Keratinocyte (primary cell): ENCODE results near the gene CDH13. TPM values are rescaled to one million over a fixed set of nuclear protein-coding genes. Genes with fewer than 3 reads are reported as not detected.

Source experiments
- DNase-seq: peaks from one replicate; pipeline ENCODE4 v3.0.0-alpha.2; 2011; ENCODE audit warnings: low read depth, missing footprints, low spot score
- FAIRE-seq: peaks from 2 replicates; lab custom pipeline; 2011; peaks lifted over from hg19 to GRCh38; lab: Jason Lieb, UNC
- H2AFZ ChIP-seq: 2 replicates; pipeline ENCODE4 v1.6.0; 2012; ENCODE audit warnings: low read length, control low read depth, inconsistent platforms; ENCODE audit not compliant: control insufficient read depth
- H3K27ac ChIP-seq: 2 replicates; pipeline ENCODE4 v1.5.1; 2011; ENCODE audit warnings: low read length; ENCODE audit not compliant: control insufficient read depth, insufficient read depth
- H3K27me3 ChIP-seq: 3 replicates; pipeline ENCODE4 v1.6.0; 2011; ENCODE audit warnings: low read length; ENCODE audit not compliant: control insufficient read depth, insufficient read depth; ENCODE audit errors: extremely low read depth
- H3K36me3 ChIP-seq, 2 experiments: 2 replicates in 1 of 2; 3 replicates in 1 of 2; pipeline ENCODE4 v1.5.1; 2011; ENCODE audit warnings: low read length in 2 of 2, mild to moderate bottlenecking in 1 of 2; ENCODE audit not compliant: control insufficient read depth in 2 of 2, insufficient read depth in 2 of 2; ENCODE audit errors: extremely low read depth in 1 of 2
- H3K4me1 ChIP-seq: 3 replicates; pipeline ENCODE4 v1.5.1; 2011; ENCODE audit warnings: low read length; ENCODE audit not compliant: control insufficient read depth, insufficient read depth; ENCODE audit errors: extremely low read depth
- H3K4me2 ChIP-seq: 3 replicates; pipeline ENCODE4 v1.6.0; 2011; ENCODE audit warnings: low read depth, low read length; ENCODE audit not compliant: control insufficient read depth, insufficient read depth; ENCODE audit errors: extremely low read depth
- H3K4me3 ChIP-seq, 3 experiments: fragments of 200-600 bp in 1 of 3; sonication (generic) in 1 of 3; 2 replicates in 2 of 3; 3 replicates in 1 of 3; pipeline ENCODE4 v1.5.1; 2011 to 2016; ENCODE audit warnings: low read length in 3 of 3, mild to moderate bottlenecking in 3 of 3, control low read depth in 2 of 3, inconsistent platforms in 1 of 3, low read depth in 1 of 3, mixed read lengths in 1 of 3, mixed run types in 1 of 3, moderate library complexity in 1 of 3; ENCODE audit not compliant: control insufficient read depth in 2 of 3, insufficient read depth in 2 of 3; ENCODE audit errors: extremely low read depth in 1 of 3
- H3K79me2 ChIP-seq: 2 replicates; pipeline ENCODE4 v1.6.0; 2012; ENCODE audit warnings: low read length; ENCODE audit not compliant: control insufficient read depth, insufficient read depth
- H3K9ac ChIP-seq: 3 replicates; pipeline ENCODE4 v1.6.0; 2011; ENCODE audit warnings: low read length; ENCODE audit not compliant: control insufficient read depth, insufficient read depth; ENCODE audit errors: extremely low read depth
- H3K9me1 ChIP-seq: 3 replicates; pipeline ENCODE4 v1.6.0; 2011; ENCODE audit warnings: low read length; ENCODE audit not compliant: control insufficient read depth, insufficient read depth; ENCODE audit errors: extremely low read depth
- H3K9me3 ChIP-seq: 2 replicates; pipeline ENCODE4 v1.5.1; 2012; ENCODE audit warnings: low read depth, low read length; ENCODE audit not compliant: control insufficient read depth
- H4K20me1 ChIP-seq: 3 replicates; pipeline ENCODE4 v1.6.0; 2011; ENCODE audit warnings: low read length; ENCODE audit not compliant: control insufficient read depth, insufficient read depth; ENCODE audit errors: extremely low read depth
- EZH2 ChIP-seq: IDR thresholded peaks from one replicate; pipeline ENCODE4 v1.6.1; 2012; ENCODE audit warnings: inconsistent platforms, mild to moderate bottlenecking, low read length, moderate library complexity
- dilution Hi-C: fragments of 300-500 bp; cut with MboI; formaldehyde crosslinking; loops from one replicate; pipeline ENCODE4 v1.7.0; 2020; ENCODE audit warnings: low sequenced_read_pairs; ENCODE audit not compliant: extremely low pct_ligation_motif_present
- polyA plus RNA-seq, 5 experiments: library from polyadenylated mRNA; depleted of rRNA in 3 of 5; stranded (reverse) in 3 of 5; stranded (forward) in 1 of 5; unstranded in 1 of 5; fragments of >200 nt; gene quantifications; 1 replicate in 1 of 5; 2 replicates in 3 of 5; 3 replicates in 1 of 5; pipeline versions ENCODE4 v1.2.1 to v1.2.3, GENCODE V29; 2011 to 2012; ENCODE audit warnings: missing spikeins in 2 of 5, low read depth in 1 of 5, low replicate concordance in 1 of 5
- TF ChIP-seq, protein P1 (sequence below), 3 experiments: IDR thresholded peaks in 1 of 3; conservative IDR thresholded peaks in 1 of 3; optimal IDR thresholded peaks in 1 of 3; 2 replicates in 2 of 3; 3 replicates in 1 of 3; pipeline versions ENCODE3 to v1.5.1; 2011; ENCODE audit warnings: low read length in 3 of 3, mild to moderate bottlenecking in 3 of 3, moderate library complexity in 2 of 3, control low read depth in 1 of 3, inconsistent platforms in 1 of 3; ENCODE audit not compliant: insufficient read depth in 2 of 3; ENCODE audit errors: extremely low read depth in 1 of 3

CDH13 gene
- polyA plus RNA-seq, 1 donor (not counting 4 experiments of a cell fraction or from before 2014, with no cell fraction given), result 111 TPM

DNA sequence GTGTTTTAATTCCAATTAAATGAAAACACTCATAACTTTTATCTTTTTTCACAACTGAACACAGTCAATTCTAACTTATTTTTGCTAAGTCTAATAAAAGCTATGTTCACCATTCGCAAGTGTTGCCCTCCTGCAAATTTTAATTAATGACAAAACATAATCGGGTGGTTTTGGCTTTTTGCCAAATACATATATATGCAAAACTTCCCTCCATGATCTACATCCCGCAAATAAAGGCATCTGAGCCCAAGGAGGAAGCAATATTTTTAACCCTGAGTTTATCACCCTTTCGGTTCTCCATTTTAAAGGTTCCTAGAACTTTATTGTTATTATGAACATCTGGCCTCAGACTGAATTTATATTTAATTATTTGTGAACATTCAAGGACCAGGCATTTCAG is 507.9 kb downstream of the CDH13 start:
- H4K20me1 ChIP-seq, result no peaks in the 10 kb centered on the region
- FAIRE-seq (no peak), DNase-seq (no peak)
- H3K9ac ChIP-seq, result no peak overlapping the region
- no peak overlapping the region for H3K27ac ChIP-seq
- no peak overlapping the region for H3K4me2 ChIP-seq
- no peaks in the 10 kb centered on the region for H3K79me2 ChIP-seq
- dilution Hi-C loops, result no loop called here
- peaks cover 3 to 4% of the 10 kb centered on the region in 2 experiments for H3K36me3 ChIP-seq
- H3K4me1 ChIP-seq, result no peaks in the 10 kb centered on the region
- TF ChIP-seq, protein P1, sequence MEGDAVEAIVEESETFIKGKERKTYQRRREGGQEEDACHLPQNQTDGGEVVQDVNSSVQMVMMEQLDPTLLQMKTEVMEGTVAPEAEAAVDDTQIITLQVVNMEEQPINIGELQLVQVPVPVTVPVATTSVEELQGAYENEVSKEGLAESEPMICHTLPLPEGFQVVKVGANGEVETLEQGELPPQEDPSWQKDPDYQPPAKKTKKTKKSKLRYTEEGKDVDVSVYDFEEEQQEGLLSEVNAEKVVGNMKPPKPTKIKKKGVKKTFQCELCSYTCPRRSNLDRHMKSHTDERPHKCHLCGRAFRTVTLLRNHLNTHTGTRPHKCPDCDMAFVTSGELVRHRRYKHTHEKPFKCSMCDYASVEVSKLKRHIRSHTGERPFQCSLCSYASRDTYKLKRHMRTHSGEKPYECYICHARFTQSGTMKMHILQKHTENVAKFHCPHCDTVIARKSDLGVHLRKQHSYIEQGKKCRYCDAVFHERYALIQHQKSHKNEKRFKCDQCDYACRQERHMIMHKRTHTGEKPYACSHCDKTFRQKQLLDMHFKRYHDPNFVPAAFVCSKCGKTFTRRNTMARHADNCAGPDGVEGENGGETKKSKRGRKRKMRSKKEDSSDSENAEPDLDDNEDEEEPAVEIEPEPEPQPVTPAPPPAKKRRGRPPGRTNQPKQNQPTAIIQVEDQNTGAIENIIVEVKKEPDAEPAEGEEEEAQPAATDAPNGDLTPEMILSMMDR (optimal IDR thresholded peaks at IDR 0.05 in 1 of 3, IDR thresholded peaks at IDR 0.05 in 1 of 3, conservative IDR thresholded peaks at IDR 0.05 in 1 of 3; ENCODE audit: extremely low read depth in 1 of 3, insufficient read depth in 2 of 3, low read length in 3 of 3), result no peak
- TF ChIP-seq EZH2, result no peak
- no peaks in the 10 kb centered on the region for H3K27me3 ChIP-seq
- no peak overlapping the region for H3K4me3 ChIP-seq
- H2AFZ ChIP-seq, result no peak overlapping the region
- H3K9me1 ChIP-seq, result no peaks in the 10 kb centered on the region
- no peaks in the 10 kb centered on the region for H3K9me3 ChIP-seq

DNA sequence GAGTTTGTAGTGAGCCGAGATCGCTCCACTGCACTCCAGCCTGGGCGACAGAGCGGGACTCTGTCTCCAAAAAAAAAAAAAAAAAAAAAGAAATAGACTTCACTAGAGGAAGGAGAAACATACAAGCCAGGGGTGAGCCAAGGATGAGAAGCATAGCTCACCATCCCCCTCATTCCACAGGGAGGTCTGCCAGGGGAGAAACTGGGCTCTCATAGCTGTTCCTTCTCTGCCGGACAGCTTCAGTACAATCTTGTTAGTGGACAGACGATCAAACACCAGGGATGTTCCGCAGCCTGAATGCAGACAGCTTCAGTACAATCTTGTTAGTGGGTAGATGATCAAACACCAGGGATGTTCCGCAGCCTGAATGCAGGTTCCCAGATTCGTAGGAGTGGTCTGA is 509.6 kb downstream of the CDH13 start:
- Histone ChIP-seq H3K4me2 (no peak overlapping the region), H3K36me3 (peaks cover 3 to 4% of the 10 kb centered on the region in 2 experiments), H3K27ac (no peak overlapping the region), H3K9me1 (no peaks in the 10 kb centered on the region), H4K20me1 (no peaks in the 10 kb centered on the region), H3K79me2 (no peaks in the 10 kb centered on the region), H3K9ac (no peak overlapping the region), H3K27me3 (no peaks in the 10 kb centered on the region), H3K9me3 (no peaks in the 10 kb centered on the region), H2AFZ (no peak overlapping the region), H3K4me1 (no peaks in the 10 kb centered on the region), H3K4me3 (no peak overlapping the region)
- DNase-seq (no peak), FAIRE-seq (no peak)
- dilution Hi-C loops, result no loop called here
- TF ChIP-seq, protein P1 (optimal IDR thresholded peaks at IDR 0.05 in 1 of 3, IDR thresholded peaks at IDR 0.05 in 1 of 3, conservative IDR thresholded peaks at IDR 0.05 in 1 of 3; ENCODE audit: extremely low read depth in 1 of 3, insufficient read depth in 2 of 3, low read length in 3 of 3), result no peak
- TF ChIP-seq EZH2, result no peak
